OCI-LY1 (cell line): ENCODE data around the gene INPP5A.

Source experiments
- H2AFZ ChIP-seq: fragments of 200-600 bp; sonication (generic), shearing (Covaris generic); 2 replicates; pipeline ENCODE4 v1.6.0; 2014; ENCODE audit warnings: antibody characterized with exemption, mild to moderate bottlenecking, low read length
- H3F3A ChIP-seq: fragments of 200-600 bp; sonication (generic), shearing (Covaris generic); 2 replicates; pipeline ENCODE4 v1.6.0; 2014; ENCODE audit warnings: mild to moderate bottlenecking, antibody characterized with exemption, low read length, moderate library complexity; ENCODE audit not compliant: insufficient read depth
- H3K27ac ChIP-seq: fragments of 200-600 bp; sonication (generic); 2 replicates; pipeline ENCODE4 v1.5.1; 2014; ENCODE audit warnings: low read length, mixed run types, mild to moderate bottlenecking, low read depth; ENCODE audit not compliant: poor library complexity, severe bottlenecking
- H3K27me3 ChIP-seq: fragments of 200-600 bp; sonication (generic); 2 replicates; pipeline ENCODE4 v1.6.0; 2014; ENCODE audit warnings: antibody characterized with exemption, mild to moderate bottlenecking, low read length, moderate library complexity; ENCODE audit not compliant: insufficient read depth
- H3K36me3 ChIP-seq: fragments of 200-600 bp; sonication (generic); 2 replicates; pipeline ENCODE4 v1.6.1; 2014; ENCODE audit warnings: mild to moderate bottlenecking, antibody characterized with exemption, low read length, moderate library complexity, mixed read lengths; ENCODE audit not compliant: insufficient read depth
- H3K4me1 ChIP-seq: fragments of 200-600 bp; sonication (generic); 2 replicates; pipeline ENCODE4 v1.5.1; 2014; ENCODE audit warnings: mild to moderate bottlenecking, low read length, moderate library complexity; ENCODE audit not compliant: insufficient read depth, severe bottlenecking
- H3K4me2 ChIP-seq: fragments of 200-600 bp; sonication (generic), shearing (Covaris generic); 2 replicates; pipeline ENCODE4 v1.6.1; 2014; ENCODE audit warnings: low read length
- H3K4me3 ChIP-seq: fragments of 200-600 bp; sonication (generic); 2 replicates; pipeline ENCODE4 v1.5.1; 2014; ENCODE audit warnings: low read length, low read depth, mild to moderate bottlenecking, mixed read lengths; ENCODE audit not compliant: poor library complexity, severe bottlenecking
- H3K79me2 ChIP-seq: fragments of 200-600 bp; shearing (Covaris generic); 2 replicates; pipeline ENCODE4 v1.6.1; 2016; ENCODE audit warnings: mixed run types, low read length, mixed read lengths; ENCODE audit not compliant: insufficient read depth
- H3K9ac ChIP-seq: fragments of 200-600 bp; sonication (generic), shearing (Covaris generic); 2 replicates; pipeline ENCODE4 v1.6.1; 2014; ENCODE audit warnings: mild to moderate bottlenecking, low read length, mixed read lengths
- H3K9me2 ChIP-seq: fragments of 200-600 bp; sonication (generic), shearing (Covaris generic); 2 replicates; pipeline ENCODE4 v1.6.1; 2014; ENCODE audit warnings: low read depth, mild to moderate bottlenecking, low read length, mixed read lengths
- H3K9me3 ChIP-seq: fragments of 200-600 bp; shearing (Covaris generic); 2 replicates; pipeline ENCODE4 v1.6.1; 2014; ENCODE audit warnings: low read length, mixed read lengths
- H4K20me1 ChIP-seq: fragments of 200-600 bp; sonication (generic), shearing (Covaris generic); 2 replicates; pipeline ENCODE4 v1.6.0; 2016; ENCODE audit warnings: mild to moderate bottlenecking, low read length; ENCODE audit not compliant: insufficient read depth
- CTCF ChIP-seq: fragments of 200-600 bp; sonication (generic), shearing (Covaris generic); IDR thresholded peaks from 2 replicates; pipeline ENCODE4 v1.5.1; 2017; ENCODE audit warnings: mild to moderate bottlenecking, antibody characterized with exemption, low read length, moderate library complexity, mixed read lengths
- EZH2 ChIP-seq: fragments of 200-600 bp; sonication (generic), shearing (Covaris generic); IDR thresholded peaks from 2 replicates; pipeline ENCODE4 v1.8.0; 2017; ENCODE audit warnings: borderline replicate concordance, mixed run types, mild to moderate bottlenecking, antibody characterized with exemption, low read length, moderate library complexity, mixed read lengths

The INPP5A gene

GRCh38 chr10:132752961-132753360, 215.4 kb downstream of the INPP5A start:
- Histone ChIP-seq H3K79me2 (no peaks in the 10 kb centered on the region), H3K9me2 (no peaks in the 10 kb centered on the region), H3K9ac (no peak overlapping the region), H3F3A (no peaks in the 10 kb centered on the region), H3K4me3 (no peak overlapping the region), H3K4me1 (no peaks in the 10 kb centered on the region), H3K36me3 (no peaks in the 10 kb centered on the region), H2AFZ (no peak overlapping the region), H3K27ac (no peak overlapping the region), H3K9me3 (no peaks in the 10 kb centered on the region), H3K4me2 (no peak overlapping the region), H3K27me3 (no peaks in the 10 kb centered on the region; the same call in 1 of the 2 replicates), H4K20me1 (no peaks in the 10 kb centered on the region)
- TF ChIP-seq CTCF: no peak
- no peak for TF ChIP-seq EZH2

- no peaks in the 10 kb centered on the region for H3K9me3 ChIP-seq
- H3K9ac ChIP-seq: no peak overlapping the region
- H3K27ac ChIP-seq: no peak overlapping the region
- H3K4me1 ChIP-seq: no peaks in the 10 kb centered on the region
- H3K4me3 ChIP-seq: no peak overlapping the region
- no peaks in the 10 kb centered on the region for H4K20me1 ChIP-seq
- no peaks in the 10 kb centered on the region for H3K9me2 ChIP-seq
- TF ChIP-seq CTCF (no peak), EZH2 (no peak)
- no peak overlapping the region for H3K4me2 ChIP-seq
- no peaks in the 10 kb centered on the region for H3K79me2 ChIP-seq
- no peaks in the 10 kb centered on the region for H3F3A ChIP-seq
- H3K27me3 ChIP-seq: no peaks in the 10 kb centered on the region; the same call in 1 of the 2 replicates
- H2AFZ ChIP-seq: no peak overlapping the region
- no peaks in the 10 kb centered on the region for H3K36me3 ChIP-seq
Observed at GRCh38 chr10:132753596-132753995, 216.0 kb downstream of the INPP5A start.

GRCh38 chr10:132754071-132754470, 216.5 kb downstream of the INPP5A start:
- Histone ChIP-seq H3K9ac (no peak overlapping the region), H3K36me3 (no peaks in the 10 kb centered on the region), H3K27me3 (no peaks in the 10 kb centered on the region; the same call in 1 of the 2 replicates), H4K20me1 (no peaks in the 10 kb centered on the region), H3K9me3 (no peaks in the 10 kb centered on the region), H2AFZ (no peak overlapping the region), H3K9me2 (no peaks in the 10 kb centered on the region), H3F3A (no peaks in the 10 kb centered on the region), H3K27ac (no peak overlapping the region), H3K4me1 (no peaks in the 10 kb centered on the region), H3K4me3 (no peak overlapping the region), H3K79me2 (no peaks in the 10 kb centered on the region), H3K4me2 (no peak overlapping the region)
- TF ChIP-seq CTCF (no peak), EZH2 (no peak)
